ENCODE measurements around the gene CCNQ.
A peak's percentile ranks its signal among the peaks of the same experiment; 100 is the strongest.

CCNQ gene

GRCh38 chrX:153599192-153600031 lies 473 bp upstream of the CCNQ start (continued):
- no peak for TF ChIP-seq ZNF398 (tag by site-specific recombination; IDR thresholded peaks at IDR 0.05)
- TF ChIP-seq, protein P1, sequence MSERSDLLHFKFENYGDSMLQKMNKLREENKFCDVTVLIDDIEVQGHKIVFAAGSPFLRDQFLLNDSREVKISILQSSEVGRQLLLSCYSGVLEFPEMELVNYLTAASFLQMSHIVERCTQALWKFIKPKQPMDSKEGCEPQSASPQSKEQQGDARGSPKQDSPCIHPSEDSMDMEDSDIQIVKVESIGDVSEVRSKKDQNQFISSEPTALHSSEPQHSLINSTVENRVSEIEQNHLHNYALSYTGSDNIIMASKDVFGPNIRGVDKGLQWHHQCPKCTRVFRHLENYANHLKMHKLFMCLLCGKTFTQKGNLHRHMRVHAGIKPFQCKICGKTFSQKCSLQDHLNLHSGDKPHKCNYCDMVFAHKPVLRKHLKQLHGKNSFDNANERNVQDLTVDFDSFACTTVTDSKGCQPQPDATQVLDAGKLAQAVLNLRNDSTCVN (tag by site-specific recombination; optimal IDR thresholded peaks at IDR 0.05) = peak; percentile 47
- TF ChIP-seq SETDB1 (IDR thresholded peaks at IDR 0.05; ENCODE audit: insufficient read length, low read length) = no peak
- TF ChIP-seq ZNF423 (tag by site-specific recombination; IDR thresholded peaks at IDR 0.05) = peak; percentile 92
- peak; percentile 71 for TF ChIP-seq ZNF664 (tag by site-specific recombination; IDR thresholded peaks at IDR 0.05)
- no peak for TF ChIP-seq ZNF549 (tag by site-specific recombination; IDR thresholded peaks at IDR 0.05)
- TF ChIP-seq ZNF433 (tag by site-specific recombination; IDR thresholded peaks at IDR 0.05; ENCODE audit: low read depth) = no peak
- no peak for TF ChIP-seq ZNF501 (tag by site-specific recombination; IDR thresholded peaks at IDR 0.05)
- TF ChIP-seq, protein P2, sequence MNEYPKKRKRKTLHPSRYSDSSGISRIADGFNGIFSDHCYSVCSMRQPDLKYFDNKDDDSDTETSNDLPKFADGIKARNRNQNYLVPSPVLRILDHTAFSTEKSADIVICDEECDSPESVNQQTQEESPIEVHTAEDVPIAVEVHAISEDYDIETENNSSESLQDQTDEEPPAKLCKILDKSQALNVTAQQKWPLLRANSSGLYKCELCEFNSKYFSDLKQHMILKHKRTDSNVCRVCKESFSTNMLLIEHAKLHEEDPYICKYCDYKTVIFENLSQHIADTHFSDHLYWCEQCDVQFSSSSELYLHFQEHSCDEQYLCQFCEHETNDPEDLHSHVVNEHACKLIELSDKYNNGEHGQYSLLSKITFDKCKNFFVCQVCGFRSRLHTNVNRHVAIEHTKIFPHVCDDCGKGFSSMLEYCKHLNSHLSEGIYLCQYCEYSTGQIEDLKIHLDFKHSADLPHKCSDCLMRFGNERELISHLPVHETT (tag by site-specific recombination; IDR thresholded peaks at IDR 0.05) = no peak
- no peak for TF ChIP-seq ZNF274 (IDR thresholded peaks at IDR 0.05; ENCODE audit: low read length)
- no peak for TF ChIP-seq ZNF274 (tag by site-specific recombination; IDR thresholded peaks at IDR 0.05; ENCODE audit: borderline replicate concordance)
- peak; percentile 22; the same call in 1 of the 2 replicates for TF ChIP-seq SP3 (tag by site-specific recombination; IDR thresholded peaks at IDR 0.05)
- TF ChIP-seq ZSCAN16 (tag by site-specific recombination; IDR thresholded peaks at IDR 0.05) = peak; percentile 67; the same call in 1 of the 2 replicates
- TF ChIP-seq ZXDB (tag by site-specific recombination; IDR thresholded peaks at IDR 0.05) = no peak
- TF ChIP-seq FEZF1 (tag by site-specific recombination; IDR thresholded peaks at IDR 0.05) = no peak
- TF ChIP-seq ZNF266 (tag by site-specific recombination; IDR thresholded peaks at IDR 0.05; ENCODE audit: low read depth) = no peak
- TF ChIP-seq ZBTB48 (tag by site-specific recombination; IDR thresholded peaks at IDR 0.05) = no peak; the same call in 1 of the 2 replicates
- no peak for TF ChIP-seq ZNF324 (tag by site-specific recombination; IDR thresholded peaks at IDR 0.05)
- TF ChIP-seq CTCF (tag by site-specific recombination; IDR thresholded peaks at IDR 0.05) = no peak
- TF ChIP-seq ZNF37A (tag by site-specific recombination; IDR thresholded peaks at IDR 0.05) = no peak
- TF ChIP-seq ZNF791 (tag by site-specific recombination; IDR thresholded peaks at IDR 0.05) = no peak
- TF ChIP-seq KLF1 (tag by site-specific recombination; IDR thresholded peaks at IDR 0.05) = no peak
- TF ChIP-seq ZNF146 (tag by site-specific recombination; IDR thresholded peaks at IDR 0.05) = no peak
- TF ChIP-seq KLF9 (tag by site-specific recombination; IDR thresholded peaks at IDR 0.05; ENCODE audit: low read depth) = no peak; the same call in 1 of the 2 replicates
- TF ChIP-seq ZFHX2 (tag by site-specific recombination; conservative IDR thresholded peaks at IDR 0.05) = no peak
- TF ChIP-seq OSR2 (tag by site-specific recombination; IDR thresholded peaks at IDR 0.05) = no peak
- TF ChIP-seq ZFP37 (tag by site-specific recombination; IDR thresholded peaks at IDR 0.05) = no peak
- TF ChIP-seq ZNF518A (tag by site-specific recombination; conservative IDR thresholded peaks at IDR 0.05; ENCODE audit: low read depth) = no peak
- no peak for TF ChIP-seq ZNF830 (tag by site-specific recombination; IDR thresholded peaks at IDR 0.05; ENCODE audit: low read depth)
- no peak for TF ChIP-seq ZNF48 (tag by site-specific recombination; IDR thresholded peaks at IDR 0.05)
